A549 (cell line): ENCODE results near the gene MBP. TPM values are rescaled to one million over a fixed set of nuclear protein-coding genes. Genes with fewer than 3 reads are reported as not detected.

Experiments used
- ATAC-seq, 2 experiments: fragments of 200-7000 bp in 1 of 2; fragments of >200 bp in 1 of 2; cut with Nextera tagmentation in 1 of 2; cut with Tn5 transposase in 1 of 2; 3 replicates each; pipeline versions ENCODE4 v1.8.0 to v1.9.1; 2018 to 2020; ENCODE audit warnings: mild to moderate bottlenecking in 1 of 2, moderate library complexity in 1 of 2
- CTCF ChIA-PET: fragments of 300-600 bp; sonication (Branson Sonifier 250); formaldehyde crosslinking; extraction: SDS; loops from one replicate; lab custom pipeline; 2021; ENCODE audit warnings: antibody characterized with exemption, inconsistent platforms; lab: Yijun Ruan, JAX
- POLR2A ChIA-PET: fragments of 350-600 bp; formaldehyde crosslinking; extraction: SDS; loops from one replicate; lab custom pipeline; 2021; ENCODE audit warnings: antibody characterized with exemption, inconsistent platforms; lab: Yijun Ruan, JAX
- DNase-seq, 2 experiments: peaks; one replicate each; pipeline versions ENCODE4 v3.0.0 to v3.0.0-alpha.2; 2011 to 2016; ENCODE audit warnings: low read depth in 1 of 2, low spot score in 1 of 2
- FAIRE-seq: peaks from 2 replicates; lab custom pipeline; 2011; peaks lifted over from hg19 to GRCh38; lab: Jason Lieb, UNC
- H3K27ac ChIP-seq, 2 experiments: fragments of >200 bp; sonication (Bioruptor Twin); formaldehyde crosslinking; 3 replicates each; pipeline ENCODE4 v1.5.1; 2016 to 2017
- H3K4me1 ChIP-seq: fragments of >200 bp; sonication (Bioruptor Twin); formaldehyde crosslinking; 3 replicates; pipeline ENCODE4 v1.6.1; 2016
- H3K4me2 ChIP-seq: fragments of >200 bp; sonication (Bioruptor Twin); formaldehyde crosslinking; 3 replicates; pipeline ENCODE4 v1.6.1; 2016
- H3K4me3 ChIP-seq: fragments of >200 bp; sonication (Bioruptor Twin); formaldehyde crosslinking; 3 replicates; pipeline ENCODE4 v1.5.1; 2016
- H3K9me3 ChIP-seq: fragments of >200 bp; sonication (Bioruptor Twin); formaldehyde crosslinking; 3 replicates; pipeline ENCODE4 v1.6.1; 2016
- BHLHE40 ChIP-seq: IDR thresholded peaks from 2 replicates; pipeline ENCODE4 v1.6.1; 2012; ENCODE audit warnings: low read depth, low read length, inconsistent platforms
- CBX2 ChIP-seq: fragments of 200-600 bp; sonication (generic); IDR thresholded peaks from 2 replicates; pipeline ENCODE4 v1.6.1; 2016; ENCODE audit warnings: low read depth, mild to moderate bottlenecking, borderline replicate concordance
- CEBPB ChIP-seq, 2 experiments: fragments of >200 bp in 1 of 2; sonication (Bioruptor Twin) in 1 of 2; formaldehyde crosslinking in 1 of 2; IDR thresholded peaks; 2 replicates each; pipeline ENCODE4 v1.6.1; 2012 to 2016
- CHD2 ChIP-seq: fragments of 150-350 bp; IDR thresholded peaks from 2 replicates; pipeline ENCODE4 v1.6.1; 2014; ENCODE audit warnings: low read length; ENCODE audit not compliant: partially characterized antibody
- CHD4 ChIP-seq: fragments of 200-600 bp; sonication (generic); IDR thresholded peaks from 2 replicates; pipeline ENCODE4 v1.6.1; 2016; ENCODE audit warnings: antibody characterized with exemption, mild to moderate bottlenecking, borderline replicate concordance
- EHMT2 ChIP-seq: fragments of 200-600 bp; sonication (generic); IDR thresholded peaks from 2 replicates; pipeline ENCODE4 v1.6.1; 2016; ENCODE audit warnings: antibody characterized with exemption, low read depth, mild to moderate bottlenecking, moderate library complexity
- EP300 ChIP-seq, 2 experiments: fragments of >200 bp; sonication (Bioruptor Twin); formaldehyde crosslinking; IDR thresholded peaks; 2 replicates in 1 of 2; 3 replicates in 1 of 2; pipeline ENCODE4 v1.6.1; 2016 to 2017
- ESRRA ChIP-seq: fragments of 150-350 bp; IDR thresholded peaks from 2 replicates; pipeline ENCODE4 v1.6.1; 2014; ENCODE audit warnings: mild to moderate bottlenecking, low read length, borderline replicate concordance
- FOSL2 ChIP-seq, 2 experiments: fragments of 450-650 bp in 1 of 2; fragments of >200 bp in 1 of 2; sonication (Bioruptor Twin) in 1 of 2; formaldehyde crosslinking; IDR thresholded peaks; 2 replicates each; pipeline versions ENCODE4 v1.5.0 to v1.6.1; 2016 to 2020; ENCODE audit warnings: mild to moderate bottlenecking in 1 of 2, moderate library complexity in 1 of 2
- GATA3 ChIP-seq: IDR thresholded peaks from 2 replicates; pipeline ENCODE4 v1.6.1; 2012; ENCODE audit warnings: borderline replicate concordance
- HOXB13 ChIP-seq: fragments of 250-450 bp; sonication (Bioruptor Pico); IDR thresholded peaks from 2 replicates; pipeline ENCODE4 v1.5.0; 2020; ENCODE audit warnings: low read depth, mild to moderate bottlenecking, moderate library complexity
- HOXB5 ChIP-seq: fragments of 250-450 bp; sonication (Bioruptor Pico); IDR thresholded peaks from 2 replicates; pipeline ENCODE4 v1.5.0; 2020; ENCODE audit warnings: mild to moderate bottlenecking, moderate library complexity
- JUN ChIP-seq, 2 experiments: fragments of >200 bp; sonication (Bioruptor Twin); formaldehyde crosslinking; IDR thresholded peaks; 2 replicates in 1 of 2; 3 replicates in 1 of 2; pipeline ENCODE4 v1.6.1; 2016 to 2017
- JUNB ChIP-seq: fragments of >200 bp; sonication (Bioruptor Twin); formaldehyde crosslinking; IDR thresholded peaks from 2 replicates; pipeline ENCODE4 v1.6.1; 2016
- KDM5A ChIP-seq: fragments of 200-600 bp; sonication (generic); IDR thresholded peaks from 2 replicates; pipeline ENCODE4 v1.6.1; 2016; ENCODE audit warnings: antibody characterized with exemption, mild to moderate bottlenecking
- MAFK ChIP-seq: fragments of 450-650 bp; IDR thresholded peaks from 2 replicates; pipeline ENCODE4 v1.6.1; 2014; ENCODE audit not compliant: partially characterized antibody
- MAZ ChIP-seq: fragments of 150-350 bp; IDR thresholded peaks from 2 replicates; pipeline ENCODE4 v1.6.1; 2014; ENCODE audit warnings: antibody characterized with exemption, low read depth, low read length, borderline replicate concordance
- NR3C1 ChIP-seq: fragments of >200 bp; sonication (Bioruptor Twin); formaldehyde crosslinking; IDR thresholded peaks from 3 replicates; pipeline ENCODE4 v1.6.1; 2017
- RAD21 ChIP-seq, 2 experiments: fragments of >200 bp in 1 of 2; sonication (Bioruptor Twin) in 1 of 2; formaldehyde crosslinking in 1 of 2; IDR thresholded peaks in 1 of 2; conservative IDR thresholded peaks in 1 of 2; 2 replicates in 1 of 2; 3 replicates in 1 of 2; pipeline ENCODE4 v1.6.1; 2012 to 2018; ENCODE audit warnings: inconsistent platforms in 1 of 2
- RARB ChIP-seq: fragments of 250-450 bp; sonication (Bioruptor Pico); IDR thresholded peaks from 2 replicates; pipeline ENCODE4 v1.8.0; 2021; ENCODE audit warnings: mild to moderate bottlenecking, moderate library complexity
- RFX5 ChIP-seq: fragments of 450-650 bp; IDR thresholded peaks from 2 replicates; pipeline ENCODE4 v1.7.1; 2014; ENCODE audit warnings: antibody characterized with exemption, mild to moderate bottlenecking, moderate library complexity
- SMC3 ChIP-seq: fragments of >200 bp; sonication (Bioruptor Twin); formaldehyde crosslinking; IDR thresholded peaks from 3 replicates; pipeline ENCODE4 v1.6.1; 2018; ENCODE audit warnings: inconsistent platforms
- TP53 ChIP-seq: fragments of 250-450 bp; sonication (Bioruptor Pico); IDR thresholded peaks from 2 replicates; pipeline ENCODE4 v1.5.0; 2021; ENCODE audit warnings: mild to moderate bottlenecking, moderate library complexity
- ZC3H11A ChIP-seq: fragments of 450-650 bp; IDR thresholded peaks from 2 replicates; pipeline ENCODE4 v1.6.1; 2014; ENCODE audit warnings: antibody characterized with exemption, mild to moderate bottlenecking
- ZNF302 ChIP-seq: fragments of 250-450 bp; sonication (Bioruptor Pico); IDR thresholded peaks from 2 replicates; pipeline ENCODE4 v1.9.0; 2021; ENCODE audit warnings: inconsistent platforms, mild to moderate bottlenecking, moderate library complexity
- ZSCAN20 ChIP-seq: fragments of 250-450 bp; sonication (Bioruptor Pico); IDR thresholded peaks from 2 replicates; pipeline ENCODE4 v1.8.0; 2022; ENCODE audit warnings: mild to moderate bottlenecking, moderate library complexity
- WGBS: methylation state at CpG from one replicate; pipeline ENCODE4 v1.1.6; 2017; ENCODE audit errors: missing lambda C conversion rate; 5-methylcytosine and 5-hydroxymethylcytosine counted together
- polyA plus RNA-seq, 4 experiments: library from polyadenylated mRNA; depleted of rRNA in 3 of 4; stranded (reverse); fragments of >200 nt; fragmentation: RNase III in 1 of 4; extraction: RNeasy Plus Mini Kit Qiagen cat#74134 plus additional on column Dnase treatment in 1 of 4; gene quantifications; 2 replicates in 3 of 4; 3 replicates in 1 of 4; pipeline ENCODE4 v1.2.3, GENCODE V29; 2011 to 2017
- TF ChIP-seq, protein P1 (sequence below): fragments of >200 bp; sonication (Bioruptor Twin); formaldehyde crosslinking; IDR thresholded peaks from 3 replicates; pipeline ENCODE4 v1.5.1; 2016
- TF ChIP-seq, protein P2 (sequence below): fragments of 250-450 bp; sonication (Bioruptor Pico); IDR thresholded peaks from 2 replicates; pipeline ENCODE4 v1.5.0; 2020; ENCODE audit warnings: low read depth, mild to moderate bottlenecking, moderate library complexity
- TF ChIP-seq, protein P3 (sequence below): IDR thresholded peaks from 2 replicates; pipeline ENCODE4 v1.6.1; 2012

MBP gene
- polyA plus RNA-seq, 2 of the 4 experiments (the other 2 are of a cell fraction): 8.6 to 33.1 TPM

DNA sequence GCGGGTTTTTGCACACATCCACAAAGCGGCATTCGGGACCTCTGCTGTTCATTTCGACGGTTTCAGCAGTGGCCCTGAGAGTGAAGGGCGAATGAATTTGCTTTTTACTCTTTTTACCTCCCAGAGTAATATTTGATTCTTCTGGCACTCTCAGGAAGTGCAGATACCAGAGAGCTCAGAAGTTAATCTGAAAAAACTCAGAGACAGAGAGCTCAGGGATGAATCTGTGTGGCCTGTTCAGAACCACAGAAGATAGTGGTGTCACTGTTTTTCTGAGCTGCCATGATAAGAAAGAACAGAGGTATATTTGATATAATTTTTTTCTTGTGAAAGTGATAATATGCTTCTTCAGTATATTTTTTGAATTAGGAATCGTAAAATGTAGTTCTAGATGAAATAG is 129.3 kb downstream of the MBP start (continued):
- TF ChIP-seq EHMT2: no peak
- no peak for TF ChIP-seq RARB (CRISPR knock-in tag)
- no peak for TF ChIP-seq BHLHE40
- TF ChIP-seq MAZ: no peak

DNA sequence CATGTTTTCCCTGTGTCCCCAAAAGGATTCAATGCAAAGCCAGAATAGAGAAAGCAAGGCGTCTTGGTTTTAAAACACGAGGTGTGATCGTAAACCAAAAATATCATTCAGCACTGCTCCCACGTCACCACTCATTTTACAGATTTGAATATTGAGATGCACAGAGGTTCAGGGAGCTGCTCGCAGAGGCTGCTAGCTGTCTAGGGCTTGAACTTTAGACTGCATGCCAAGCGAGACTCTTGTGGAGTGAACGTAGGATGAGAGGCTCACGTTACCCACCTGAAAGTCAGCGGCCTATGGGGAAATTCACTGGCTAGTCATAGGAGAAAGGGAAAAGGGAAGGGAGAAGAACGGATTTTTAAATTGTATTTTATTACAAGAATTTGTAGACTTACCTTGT is 130.1 kb downstream of the MBP start:
- DNase-seq: no peak
- Histone ChIP-seq H3K9me3 (no peaks in the 10 kb centered on the region), H3K4me1 (no peaks in the 10 kb centered on the region), H3K4me2 (no peak overlapping the region), H3K27ac (no peak overlapping the region), H3K4me3 (no peak overlapping the region)
- no peak for ATAC-seq
- FAIRE-seq: no peak
- CTCF ChIA-PET: interaction anchor here (4.7 kb wide), 1 partner anchor 209 kb away, joined by 22 read pairs; no protein-coding TSS in a partner anchor
- no peak for TF ChIP-seq HOXB13
- TF ChIP-seq, protein P1, sequence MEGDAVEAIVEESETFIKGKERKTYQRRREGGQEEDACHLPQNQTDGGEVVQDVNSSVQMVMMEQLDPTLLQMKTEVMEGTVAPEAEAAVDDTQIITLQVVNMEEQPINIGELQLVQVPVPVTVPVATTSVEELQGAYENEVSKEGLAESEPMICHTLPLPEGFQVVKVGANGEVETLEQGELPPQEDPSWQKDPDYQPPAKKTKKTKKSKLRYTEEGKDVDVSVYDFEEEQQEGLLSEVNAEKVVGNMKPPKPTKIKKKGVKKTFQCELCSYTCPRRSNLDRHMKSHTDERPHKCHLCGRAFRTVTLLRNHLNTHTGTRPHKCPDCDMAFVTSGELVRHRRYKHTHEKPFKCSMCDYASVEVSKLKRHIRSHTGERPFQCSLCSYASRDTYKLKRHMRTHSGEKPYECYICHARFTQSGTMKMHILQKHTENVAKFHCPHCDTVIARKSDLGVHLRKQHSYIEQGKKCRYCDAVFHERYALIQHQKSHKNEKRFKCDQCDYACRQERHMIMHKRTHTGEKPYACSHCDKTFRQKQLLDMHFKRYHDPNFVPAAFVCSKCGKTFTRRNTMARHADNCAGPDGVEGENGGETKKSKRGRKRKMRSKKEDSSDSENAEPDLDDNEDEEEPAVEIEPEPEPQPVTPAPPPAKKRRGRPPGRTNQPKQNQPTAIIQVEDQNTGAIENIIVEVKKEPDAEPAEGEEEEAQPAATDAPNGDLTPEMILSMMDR: no peak
- TF ChIP-seq RFX5: no peak
- TF ChIP-seq ESRRA: no peak
- TF ChIP-seq NR3C1: no peak
- TF ChIP-seq, protein P2, sequence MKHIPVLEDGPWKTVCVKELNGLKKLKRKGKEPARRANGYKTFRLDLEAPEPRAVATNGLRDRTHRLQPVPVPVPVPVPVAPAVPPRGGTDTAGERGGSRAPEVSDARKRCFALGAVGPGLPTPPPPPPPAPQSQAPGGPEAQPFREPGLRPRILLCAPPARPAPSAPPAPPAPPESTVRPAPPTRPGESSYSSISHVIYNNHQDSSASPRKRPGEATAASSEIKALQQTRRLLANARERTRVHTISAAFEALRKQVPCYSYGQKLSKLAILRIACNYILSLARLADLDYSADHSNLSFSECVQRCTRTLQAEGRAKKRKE (CRISPR knock-in tag): no peak
- TF ChIP-seq CBX2: no peak
- no peak for TF ChIP-seq SMC3
- no peak for TF ChIP-seq ZC3H11A
- TF ChIP-seq, protein P3, sequence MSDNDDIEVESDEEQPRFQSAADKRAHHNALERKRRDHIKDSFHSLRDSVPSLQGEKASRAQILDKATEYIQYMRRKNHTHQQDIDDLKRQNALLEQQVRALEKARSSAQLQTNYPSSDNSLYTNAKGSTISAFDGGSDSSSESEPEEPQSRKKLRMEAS: no peak
- no peak for TF ChIP-seq JUN (IDR thresholded peaks at IDR 0.05)
- TF ChIP-seq FOSL2 (IDR thresholded peaks at IDR 0.05): no peak
- TF ChIP-seq FOSL2 (CRISPR knock-in tag; IDR thresholded peaks at IDR 0.05): no peak
- TF ChIP-seq JUNB: no peak
- TF ChIP-seq HOXB5 (CRISPR knock-in tag): no peak
- TF ChIP-seq, all 56 proteins: peak for 0
- POLR2A ChIA-PET: no interaction called here
- 93% methylated on average over 10 of the region's 10 CpGs for WGBS

DNA sequence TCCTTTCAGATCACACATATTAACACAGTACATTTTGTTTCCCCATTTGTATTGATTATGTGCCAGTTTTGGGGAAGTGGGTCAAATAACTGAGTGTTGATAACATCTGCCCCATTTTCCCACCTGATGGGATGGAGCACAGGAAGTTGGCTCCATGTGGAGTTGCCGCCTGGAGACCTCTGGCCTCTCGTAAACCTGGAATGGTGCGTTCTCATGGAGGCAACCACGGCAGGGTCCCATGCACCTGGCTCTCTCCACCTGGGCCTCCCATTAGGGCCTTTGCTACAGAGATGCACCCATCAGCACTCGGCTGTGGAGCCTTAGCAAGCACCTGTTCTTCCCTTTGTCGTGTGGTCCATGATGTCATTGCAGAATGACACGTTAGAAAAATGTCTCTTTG is 130.6 kb downstream of the MBP start:
- CTCF ChIA-PET: interaction anchor here (2.2 to 5.6 kb wide), 3 partner anchors 9 to 210 kb away, joined by 10 to 46 read pairs (median 22); no protein-coding TSS in a partner anchor
- FAIRE-seq: no peak

More for the DNA sequence above, 130.6 kb downstream of the MBP start:
- ATAC-seq (no peak), DNase-seq (no peak)
- no peaks in the 10 kb centered on the region for H3K9me3 ChIP-seq
- POLR2A ChIA-PET: no interaction called here
- H3K4me3 ChIP-seq: no peak overlapping the region
- no peak overlapping the region for H3K27ac ChIP-seq
- H3K4me2 ChIP-seq: no peak overlapping the region
- H3K4me1 ChIP-seq: no peaks in the 10 kb centered on the region
- TF ChIP-seq MAFK: no peak
- TF ChIP-seq KDM5A: no peak
- TF ChIP-seq NR3C1: no peak
- TF ChIP-seq CEBPB (IDR thresholded peaks at IDR 0.05): no peak
- no peak for TF ChIP-seq EP300 (IDR thresholded peaks at IDR 0.05)
- TF ChIP-seq CHD2: no peak
- TF ChIP-seq ZNF302 (CRISPR knock-in tag): no peak
- no peak for TF ChIP-seq RAD21 (conservative IDR thresholded peaks at IDR 0.05 in 1 of 2, IDR thresholded peaks at IDR 0.05 in 1 of 2)
- TF ChIP-seq ZSCAN20 (CRISPR knock-in tag): no peak
- TF ChIP-seq, protein P3: no peak
- TF ChIP-seq CHD4: no peak
- TF ChIP-seq GATA3: no peak
- TF ChIP-seq TP53 (CRISPR knock-in tag): no peak
- TF ChIP-seq SMC3: no peak
- WGBS: 93% methylated on average over 6 of the region's 7 CpGs
